Lower lobe of right lung (tissue), 2 donors: ENCODE results near the gene SIVA1. TPM values are rescaled to one million over a fixed set of nuclear protein-coding genes. Genes with fewer than 3 reads are reported as not detected.

Source experiments
- ATAC-seq, 2 donors: fragments of 200-7000 bp; cut with Tn5 transposase; one replicate each; pipeline ENCODE4 v1.9.1; 2020 to 2022; ENCODE audit warnings: mild to moderate bottlenecking in 2 of 2, moderate library complexity in 2 of 2
- DNase-seq: peaks from one replicate; pipeline ENCODE4 v3.0.0-alpha.2; 2020
- H3K27ac ChIP-seq: fragments of 200-600 bp; one replicate; pipeline ENCODE4 v1.8.0; 2022
- H3K27me3 ChIP-seq: fragments of 200-600 bp; one replicate; pipeline ENCODE4 v1.8.0; 2022; ENCODE audit warnings: low read depth
- H3K36me3 ChIP-seq: fragments of 200-600 bp; one replicate; pipeline ENCODE4 v1.8.0; 2022; ENCODE audit warnings: mild to moderate bottlenecking
- H3K4me1 ChIP-seq: fragments of 200-600 bp; one replicate; pipeline ENCODE4 v1.8.0; 2022
- H3K4me3 ChIP-seq: fragments of 200-600 bp; one replicate; pipeline ENCODE4 v1.8.0; 2022; ENCODE audit warnings: mild to moderate bottlenecking
- H3K9me3 ChIP-seq: fragments of 200-600 bp; one replicate; pipeline ENCODE4 v1.8.0; 2022
- CTCF ChIP-seq: fragments of 200-600 bp; IDR thresholded peaks from one replicate; pipeline ENCODE4 v1.8.0; 2022; ENCODE audit warnings: antibody characterized with exemption, mild to moderate bottlenecking
- intact Hi-C: fragments of 100-400 bp; cut with DNase I; formaldehyde crosslinking; loops from one replicate; pipeline ENCODE4 v1.11.0; 2022
- total RNA-seq: library from RNA; stranded (reverse); fragmentation: NEBNext Ultra II Directional; extraction: Animal tissue kit (Norgen Biotek cat#: 25700); gene quantifications from one replicate; pipeline ENCODE4 v1.2.1, GENCODE V29; 2021
- donor health status: DM: no; HTN: yes; CAD: no; lungs with severe emphysema.

SIVA1 gene
- total RNA-seq, 1 donor from 2014 or later: 66.3 TPM

GRCh38 chr14:104739026-104739425, 13.9 kb upstream of the SIVA1 start:
- H3K36me3 ChIP-seq: no peaks in the 10 kb centered on the region
- DNase-seq (no peak), ATAC-seq (no peak)
- TF ChIP-seq CTCF: no peak
- intact Hi-C loops: no loop called here
- no peaks in the 10 kb centered on the region for H3K9me3 ChIP-seq
- peaks cover 24% of the 10 kb centered on the region for H3K4me1 ChIP-seq
- no peak overlapping the region for H3K27ac ChIP-seq
- no peak overlapping the region for H3K4me3 ChIP-seq
- no peaks in the 10 kb centered on the region for H3K27me3 ChIP-seq

GRCh38 chr14:104739546-104740516, 13.1 kb upstream of the SIVA1 start:
- no peak overlapping the region for H3K27ac ChIP-seq
- peaks cover 24% of the 10 kb centered on the region for H3K4me1 ChIP-seq
- no peak overlapping the region for H3K4me3 ChIP-seq
- H3K27me3 ChIP-seq: no peaks in the 10 kb centered on the region
- no peaks in the 10 kb centered on the region for H3K36me3 ChIP-seq
- ATAC-seq (no peak), DNase-seq (no peak)
- TF ChIP-seq CTCF: no peak
- no peaks in the 10 kb centered on the region for H3K9me3 ChIP-seq
- intact Hi-C loops: no loop called here

GRCh38 chr14:104741108-104741802, 11.7 kb upstream of the SIVA1 start:
- H3K27ac ChIP-seq: no peak overlapping the region
- no peak for TF ChIP-seq CTCF
- no peak overlapping the region for H3K4me3 ChIP-seq
- DNase-seq (no peak), ATAC-seq (no peak)
- intact Hi-C loops: no loop called here
- H3K4me1 ChIP-seq: peaks cover 12% of the 10 kb centered on the region
- H3K27me3 ChIP-seq: no peaks in the 10 kb centered on the region
- no peaks in the 10 kb centered on the region for H3K9me3 ChIP-seq
- no peaks in the 10 kb centered on the region for H3K36me3 ChIP-seq

- intact Hi-C loops: no loop called here
- TF ChIP-seq CTCF: no peak
- DNase-seq (no peak), ATAC-seq (peak in 1 of 2 donors; percentile 2)
- Histone ChIP-seq H3K9me3 (no peaks in the 10 kb centered on the region), H3K36me3 (no peaks in the 10 kb centered on the region), H3K4me3 (no peak overlapping the region), H3K4me1 (peaks cover 6% of the 10 kb centered on the region), H3K27ac (no peak overlapping the region), H3K27me3 (no peaks in the 10 kb centered on the region)
Measured at GRCh38 chr14:104741803-104742251, 11.1 kb upstream of the SIVA1 start.

- H3K4me1 ChIP-seq: no peaks in the 10 kb centered on the region
- TF ChIP-seq CTCF: no peak
- H3K9me3 ChIP-seq: no peaks in the 10 kb centered on the region
- H3K27ac ChIP-seq: no peak overlapping the region
- intact Hi-C loops: no loop called here
- DNase-seq (no peak), ATAC-seq (no peak)
- no peaks in the 10 kb centered on the region for H3K36me3 ChIP-seq
- no peak overlapping the region for H3K4me3 ChIP-seq
- no peaks in the 10 kb centered on the region for H3K27me3 ChIP-seq
Measured at GRCh38 chr14:104742586-104743455, 10.1 kb upstream of the SIVA1 start.
